NT2/D1 (cell line): Measurements from ENCODE around the gene RPN2.

Experiments
- SUZ12 ChIP-seq: IDR thresholded peaks from 2 replicates; pipeline ENCODE4 v1.6.1; 2011; ENCODE audit not compliant: insufficient read length, insufficient read depth; ENCODE audit errors: extremely low read depth
- ZNF274 ChIP-seq: IDR thresholded peaks from 2 replicates; pipeline ENCODE4 v1.6.1; 2011; ENCODE audit warnings: mild to moderate bottlenecking, low read depth, low read length

DNA sequence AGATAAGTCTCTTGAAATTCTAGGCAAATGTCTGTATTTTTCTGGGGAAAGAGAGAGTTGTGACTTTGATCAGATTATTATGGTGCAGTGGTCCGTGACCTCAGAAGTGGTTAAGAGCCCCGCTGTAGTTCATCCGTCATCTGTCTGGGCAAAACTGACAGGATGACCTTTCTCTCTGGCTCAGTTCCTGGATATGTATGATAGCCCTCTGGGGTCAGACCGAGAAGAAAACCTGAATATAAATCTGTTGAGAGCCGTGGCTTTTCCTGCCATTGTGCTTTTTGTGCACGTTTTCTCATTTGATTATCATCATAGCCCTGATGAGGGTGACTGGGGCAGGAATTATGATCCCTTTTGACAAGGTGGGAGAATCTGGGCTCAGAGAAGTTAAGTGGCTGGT, 55.9 kb downstream of the RPN2 start:
- TF ChIP-seq SUZ12 (no peak), ZNF274 (no peak)
